Mucosa of gallbladder (tissue), 1 donor: Measurements from ENCODE around the gene ELFN1. TPM values are rescaled to one million over a fixed set of nuclear protein-coding genes. Genes with fewer than 3 reads are reported as not detected.

Experiments
- DNase-seq: peaks from one replicate; pipeline ENCODE4 v3.0.0-alpha.2; 2020; ENCODE audit warnings: low spot score
- total RNA-seq: library from RNA; stranded (reverse); gene quantifications from one replicate; pipeline ENCODE4 v1.2.1, GENCODE V29; 2021
- donor health status: DM: no; HTN: no; CAD: no.

The ELFN1 gene
- total RNA-seq, 1 donor from 2014 or later: 1.4 TPM

DNA sequence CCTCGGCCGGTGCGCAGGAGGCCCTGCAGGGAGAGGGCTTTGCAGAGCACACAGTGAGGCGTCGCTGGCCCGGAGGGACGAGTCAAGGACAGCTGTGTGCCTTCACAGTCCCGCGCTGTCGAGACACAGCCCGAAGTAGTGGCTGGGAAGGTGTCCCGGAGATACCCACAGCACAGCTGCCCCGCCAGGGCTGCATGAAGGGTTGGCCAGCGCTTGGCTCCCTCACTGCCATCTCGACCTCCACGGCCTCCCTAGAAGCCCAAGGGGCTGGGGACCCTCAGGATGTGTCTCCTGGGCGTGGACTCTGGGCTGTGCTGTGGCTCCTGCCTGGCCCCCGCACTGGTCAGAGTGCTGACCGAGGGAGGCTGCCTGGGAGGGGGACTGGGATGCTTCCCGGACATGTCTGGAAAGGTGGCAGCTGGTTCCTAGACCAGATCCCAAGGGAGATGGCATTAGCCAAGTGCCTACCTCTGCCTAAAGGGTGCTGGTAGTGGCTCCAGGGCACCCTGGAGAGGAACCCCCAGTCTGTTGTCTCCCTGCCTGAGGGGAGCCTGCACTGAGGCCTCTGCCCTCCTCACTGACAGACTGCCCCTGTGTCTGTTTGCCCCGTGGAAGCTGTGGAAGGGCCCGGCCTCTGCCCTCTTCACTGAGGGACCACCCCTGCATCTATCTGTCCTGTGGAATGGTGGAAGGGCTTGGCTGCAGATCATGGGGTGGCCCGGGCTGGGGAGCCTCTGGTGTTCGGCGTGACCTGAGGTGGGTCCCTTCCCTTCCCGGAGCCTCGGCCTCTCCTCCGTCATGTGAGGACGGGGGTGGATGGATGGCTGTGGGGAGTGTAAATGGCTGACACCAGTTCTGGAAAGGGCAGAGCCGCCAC, 5.8 kb downstream of the ELFN1 start:
- no peak for DNase-seq

DNA sequence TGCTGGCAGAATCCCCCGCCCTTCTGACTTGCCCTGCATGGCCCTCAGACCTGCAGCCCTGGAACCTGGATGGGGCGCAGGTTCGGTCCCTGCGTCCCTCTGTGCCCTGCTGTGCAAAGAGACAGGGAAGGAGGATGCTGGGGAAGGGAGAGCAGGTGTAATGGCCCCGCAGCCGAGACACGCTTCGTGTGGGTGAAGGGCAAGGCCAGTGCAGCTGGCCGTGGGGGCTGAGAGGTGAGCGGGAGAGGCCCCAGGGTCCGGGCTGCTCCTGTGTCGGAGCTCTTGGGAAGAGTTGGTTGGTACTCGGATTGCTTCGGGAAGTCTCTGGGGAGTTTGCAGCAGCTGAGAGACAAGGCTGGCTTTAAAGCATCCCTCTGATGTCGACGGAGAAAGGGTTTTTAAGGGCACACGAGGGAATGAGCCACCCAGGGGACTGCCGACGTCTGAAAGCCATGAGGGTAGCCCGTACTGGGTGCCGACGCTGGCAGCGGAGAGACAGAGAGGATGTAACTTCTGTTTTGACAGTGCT, 6.5 kb downstream of the ELFN1 start:
- no peak for DNase-seq

DNA sequence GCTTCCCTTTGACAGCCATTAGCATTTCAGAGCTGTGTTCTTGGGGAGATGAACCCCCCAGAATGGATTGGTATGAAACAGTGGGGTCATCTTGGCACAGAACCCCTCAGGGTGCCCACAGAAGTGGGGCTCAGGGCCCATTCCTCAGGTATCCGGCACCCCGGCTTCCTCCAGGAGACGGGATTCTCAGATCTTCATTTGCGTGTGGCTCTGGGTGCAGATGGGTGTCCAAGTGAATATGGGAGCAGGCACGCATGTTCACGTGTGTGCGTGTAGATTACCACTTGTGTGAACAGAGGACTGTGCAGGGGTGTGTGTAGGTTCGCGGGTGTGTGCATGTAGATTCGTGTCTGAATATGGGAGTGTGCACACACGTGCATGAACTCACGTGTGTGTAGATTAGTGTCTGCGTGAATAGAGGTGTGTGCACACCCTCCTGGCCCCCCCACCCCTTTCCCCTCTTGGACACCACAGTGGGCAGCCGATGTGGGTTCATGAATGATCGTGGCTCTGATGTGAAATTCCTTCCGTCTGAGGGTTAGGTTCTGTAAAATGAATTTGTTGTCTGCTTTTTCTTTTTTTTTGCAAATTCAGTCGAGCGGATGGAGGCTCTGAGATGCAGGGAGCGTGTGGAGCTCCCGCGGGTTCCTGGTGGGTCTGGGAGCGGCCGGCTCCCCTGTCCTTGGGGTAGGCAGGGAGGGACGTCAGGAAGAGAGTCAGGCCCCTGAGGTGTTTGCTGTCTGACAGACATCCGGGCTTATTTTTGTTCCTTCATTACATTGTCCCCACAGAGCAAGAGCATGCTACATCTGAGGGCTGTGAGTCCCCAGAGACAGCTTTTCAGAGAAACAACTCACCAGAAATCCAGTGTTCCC, 7.4 kb downstream of the ELFN1 start:
- DNase-seq: no peak

- DNase-seq: no peak
Measured at GRCh38 chr7:1678081-1678543, 8.0 kb downstream of the ELFN1 start.

- no peak for DNase-seq
Measured at GRCh38 chr7:1678571-1679325, 8.7 kb downstream of the ELFN1 start.

DNA sequence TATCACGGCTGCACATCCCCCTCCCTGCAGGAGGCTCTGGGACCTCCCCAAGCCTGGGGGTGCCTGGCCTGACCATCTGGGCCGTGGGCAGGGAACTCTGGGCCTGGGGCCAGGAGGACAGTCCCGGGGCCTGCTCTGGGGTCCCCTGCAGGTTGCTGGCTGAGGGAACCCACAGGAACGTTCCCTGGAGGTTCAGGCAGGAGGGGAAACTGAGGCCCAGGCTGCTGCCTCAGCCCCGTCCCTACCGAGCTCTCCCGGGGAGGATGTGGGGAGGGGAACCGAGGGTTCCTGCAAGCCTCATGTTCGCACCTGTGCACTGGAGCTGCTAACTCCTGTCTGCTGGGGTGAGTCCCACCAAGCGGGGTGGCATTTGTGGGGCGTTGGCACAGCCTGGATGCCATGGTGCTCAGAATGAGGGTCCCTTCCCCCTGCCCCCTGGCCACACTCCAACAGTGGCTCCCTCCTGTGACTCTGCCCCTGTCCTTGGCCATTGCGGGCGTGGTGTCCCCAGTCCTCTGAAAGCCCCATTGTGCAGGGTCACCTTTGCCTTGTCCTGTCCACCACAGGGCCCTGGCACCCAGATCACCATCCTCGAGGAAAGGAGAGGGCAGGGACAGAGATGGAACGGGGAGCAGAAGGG, 9.4 kb downstream of the ELFN1 start:
- DNase-seq: no peak

- DNase-seq: no peak
Measured at GRCh38 chr7:1679966-1680730, 10.1 kb downstream of the ELFN1 start.

- no peak for DNase-seq
Measured at GRCh38 chr7:1681581-1681980, 11.5 kb downstream of the ELFN1 start.

GRCh38 chr7:1685000-1685624, 15.0 kb downstream of the ELFN1 start:
- DNase-seq: no peak

DNA sequence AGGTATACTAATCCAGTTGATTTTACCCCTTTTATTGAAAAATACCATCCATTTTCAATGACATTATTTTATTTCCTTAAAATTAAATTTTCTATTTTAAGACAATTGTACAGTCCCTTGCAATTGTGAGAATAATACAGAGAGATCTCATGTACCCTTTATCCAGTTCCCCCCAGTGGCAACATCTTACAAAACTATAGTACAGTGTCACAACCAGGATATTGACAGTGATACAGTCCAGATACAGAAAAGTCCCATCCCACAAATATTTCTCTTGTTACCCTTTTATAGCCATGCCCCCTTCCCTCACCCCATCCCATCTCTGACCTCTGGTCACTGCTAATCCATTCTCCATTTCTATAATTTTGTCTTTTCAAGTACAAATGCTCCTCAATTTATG, 18.5 kb downstream of the ELFN1 start:
- no peak for DNase-seq

- no peak for DNase-seq
Measured at GRCh38 chr7:1689311-1689710, 19.2 kb downstream of the ELFN1 start.

DNA sequence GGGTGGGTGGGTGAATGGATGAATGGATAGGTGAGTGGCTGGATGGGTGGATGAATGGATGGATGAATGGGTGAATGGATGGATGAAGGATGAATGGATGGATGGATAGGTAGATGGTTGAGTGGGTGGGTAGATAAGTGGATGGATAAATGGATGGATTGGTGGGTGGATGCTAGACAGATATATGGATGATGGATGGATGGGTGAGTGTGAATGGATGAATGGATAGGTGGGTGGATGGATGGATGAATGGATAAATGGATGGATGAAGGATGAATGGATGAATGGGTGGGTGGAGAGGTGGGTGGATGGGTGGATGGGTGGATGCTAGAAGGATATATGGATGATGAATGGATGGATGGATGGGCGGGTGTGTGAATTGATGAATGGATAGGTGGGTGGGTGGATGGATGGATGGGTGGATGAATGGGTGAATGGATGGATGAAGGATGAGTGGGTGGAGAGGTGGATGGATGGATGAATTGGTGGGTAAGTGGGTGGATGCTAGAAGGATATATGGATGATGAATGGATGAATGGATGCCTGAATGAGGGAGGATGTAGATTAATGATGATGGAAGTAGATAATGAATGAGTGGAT, 20.4 kb downstream of the ELFN1 start:
- DNase-seq: no peak

DNA sequence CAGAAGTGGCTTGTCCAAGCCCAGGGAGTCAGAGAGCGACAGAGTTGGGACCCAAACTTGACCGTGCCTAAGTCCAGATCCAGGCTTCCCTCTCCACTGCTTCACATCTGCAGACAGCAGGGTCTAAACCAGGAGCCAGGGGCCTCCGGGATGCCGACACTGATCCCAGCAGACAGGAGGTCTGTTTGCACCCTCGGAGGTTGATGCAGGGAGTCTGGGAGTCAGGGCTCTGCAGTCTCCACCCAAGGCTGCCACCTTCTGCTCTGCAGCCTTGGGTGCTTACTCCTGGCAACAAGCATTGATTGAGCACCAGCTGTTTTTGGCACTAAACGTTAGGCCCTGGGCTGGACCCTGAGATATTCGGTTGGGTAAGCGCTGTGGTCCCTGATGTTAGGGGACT, 21.0 kb downstream of the ELFN1 start:
- DNase-seq: no peak

DNA sequence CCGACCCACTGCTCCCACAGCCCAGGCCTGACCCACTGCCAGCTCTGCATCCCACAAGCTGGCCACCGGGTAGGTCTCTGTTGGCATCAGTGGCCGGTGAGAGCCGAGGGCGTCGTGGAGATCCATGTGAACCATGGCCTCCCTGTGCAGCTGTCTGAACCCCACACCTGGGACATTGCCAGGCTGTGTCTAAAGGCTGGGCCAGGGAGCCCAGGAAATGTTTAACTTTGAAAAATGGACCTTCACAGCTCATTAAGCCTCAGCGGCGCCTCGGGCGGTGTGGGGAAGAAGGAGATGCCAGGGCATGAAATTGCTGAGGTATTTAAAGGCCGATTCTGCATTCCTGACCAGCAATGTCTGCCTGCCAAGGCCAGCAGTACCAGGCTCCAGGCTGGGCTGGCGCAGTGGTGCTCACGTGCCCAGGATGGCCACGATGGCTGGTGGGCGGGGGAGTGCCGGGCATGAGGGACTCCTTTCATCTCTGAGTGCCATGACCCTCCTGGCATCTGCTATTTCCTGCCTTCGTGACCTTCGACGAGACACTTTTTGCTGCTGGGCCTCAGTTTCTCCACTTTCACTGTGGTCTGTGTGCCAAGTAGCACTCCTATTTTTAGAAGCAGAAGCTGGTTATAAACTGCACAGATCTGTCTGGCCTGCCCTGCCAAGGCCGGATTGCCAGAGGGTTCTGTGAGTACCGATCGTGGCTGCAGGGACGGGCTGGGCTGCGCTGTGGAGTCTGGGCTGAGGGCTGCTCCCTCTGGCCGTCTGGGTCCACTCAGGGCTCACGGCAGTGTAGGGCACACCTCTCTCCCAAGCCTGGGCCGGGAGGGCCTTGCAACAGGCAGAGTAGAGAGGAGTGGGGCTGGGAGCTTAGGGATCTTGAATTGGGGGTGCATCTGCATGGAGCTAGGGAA, 21.8 kb downstream of the ELFN1 start:
- DNase-seq: no peak

- DNase-seq: no peak
Measured at GRCh38 chr7:1692515-1693418, 22.7 kb downstream of the ELFN1 start.

GRCh38 chr7:1693419-1693990, 23.4 kb downstream of the ELFN1 start:
- DNase-seq: no peak

DNA sequence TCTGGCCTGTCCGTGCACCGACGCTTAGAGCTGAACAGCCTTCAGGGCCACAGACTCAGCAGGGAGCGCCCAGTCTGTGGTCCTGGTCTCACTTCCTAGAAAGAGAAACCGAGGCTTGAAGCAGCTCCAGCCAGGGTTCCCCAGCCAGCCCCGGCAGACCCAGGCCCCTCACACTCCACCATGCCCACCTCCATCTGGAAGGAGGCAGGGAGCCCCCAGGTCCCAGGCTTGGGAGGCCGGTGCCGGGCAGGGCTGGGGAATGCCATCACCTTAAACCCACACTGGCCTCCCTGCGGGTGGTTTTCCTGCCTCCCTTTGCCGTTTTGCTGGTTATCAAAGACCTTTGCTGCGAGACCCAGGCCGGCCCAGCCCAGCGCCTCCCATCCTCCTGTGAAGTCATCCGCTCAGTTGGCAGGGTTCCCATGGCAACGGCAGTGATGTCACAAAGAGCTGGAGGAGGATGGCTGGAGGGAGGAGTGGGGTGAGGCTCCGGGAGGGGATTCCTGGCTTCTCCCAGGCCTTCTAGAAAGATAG, 24.0 kb downstream of the ELFN1 start:
- no peak for DNase-seq
